Globus pallidus (tissue), 1 donor: ENCODE measurements around the gene SLC17A4.

Source experiments
- DNase-seq: peaks from one replicate; pipeline ENCODE4 v3.0.0-alpha.2; 2015; ENCODE audit warnings: low spot score

The SLC17A4 gene

GRCh38 chr6:25816252-25816651, 61.7 kb downstream of the SLC17A4 start:
- no peak for DNase-seq

- DNase-seq, result no peak
These were observed 66.8 kb downstream of the SLC17A4 start for GRCh38 chr6:25821341-25821740.

GRCh38 chr6:25829375-25829774, 74.8 kb downstream of the SLC17A4 start:
- DNase-seq, result no peak

GRCh38 chr6:25830458-25830857, 75.9 kb downstream of the SLC17A4 start:
- no peak for DNase-seq
